ENCODE measurements around the gene ZBTB49. TPM values are rescaled to one million over a fixed set of nuclear protein-coding genes. Genes with fewer than 3 reads are reported as not detected.
"Not testable (repeated sequence)": the region's sequence is repeated elsewhere in the genome, so short reads cannot be mapped to it uniquely, and the experiment has no call there.

ZBTB49 gene
- total RNA-seq, 2 donors from 2014 or later: 3.0 to 6.1 TPM

- DNase-seq: no peak
- intact Hi-C loops (cut with DNase I): no loop called here
Observed at GRCh38 chr4:4344915-4345527, 55.0 kb downstream of the ZBTB49 start.

DNA sequence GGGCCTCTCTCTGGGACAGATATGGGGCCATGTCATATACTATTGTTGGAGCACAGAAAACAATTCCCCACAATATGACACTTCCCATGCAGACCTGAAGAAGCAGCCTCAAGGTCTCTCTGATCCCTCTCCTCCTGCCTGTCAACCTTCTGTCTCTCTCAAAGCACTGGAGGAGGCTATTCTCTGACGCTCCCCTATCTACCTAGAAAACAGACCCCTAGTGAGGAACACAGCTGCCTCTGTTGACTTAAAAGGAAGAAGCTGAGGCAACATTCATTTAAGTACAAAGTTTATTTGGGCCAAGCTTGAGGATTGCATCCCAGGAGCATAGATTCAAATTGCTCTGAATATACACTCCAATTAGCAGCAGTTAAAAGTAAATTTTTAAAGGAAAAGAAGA, 57.5 kb downstream of the ZBTB49 start:
- DNase-seq: no peak
- no peak for ATAC-seq
- intact Hi-C loops (cut with DNase I): no loop called here

More at GRCh38 chr4:4344915-4345527, 55.0 kb downstream of the ZBTB49 start:
- ATAC-seq: no peak

DNA sequence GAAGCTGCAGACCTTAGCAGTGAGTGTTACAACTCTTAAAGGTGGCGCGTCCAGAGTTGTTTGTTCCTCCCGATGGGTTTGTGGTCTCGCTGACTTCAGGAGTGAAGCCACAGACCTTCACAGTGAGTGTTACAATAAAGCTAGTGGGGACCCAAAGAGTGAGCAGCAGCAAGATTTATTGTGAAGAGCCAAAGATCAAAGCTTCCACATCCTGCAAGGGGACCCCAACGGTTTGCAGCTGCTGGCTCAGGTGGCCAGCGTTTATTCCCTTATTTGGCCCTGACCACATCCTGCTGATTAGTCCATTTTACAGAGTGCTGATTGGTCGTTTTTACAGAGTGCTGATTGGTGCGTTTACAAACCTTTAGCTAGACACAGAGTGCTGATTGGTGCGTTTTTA, 58.5 kb downstream of the ZBTB49 start:
- DNase-seq; ATAC-seq; intact Hi-C loops (cut with DNase I): not testable (repeated sequence)

DNA sequence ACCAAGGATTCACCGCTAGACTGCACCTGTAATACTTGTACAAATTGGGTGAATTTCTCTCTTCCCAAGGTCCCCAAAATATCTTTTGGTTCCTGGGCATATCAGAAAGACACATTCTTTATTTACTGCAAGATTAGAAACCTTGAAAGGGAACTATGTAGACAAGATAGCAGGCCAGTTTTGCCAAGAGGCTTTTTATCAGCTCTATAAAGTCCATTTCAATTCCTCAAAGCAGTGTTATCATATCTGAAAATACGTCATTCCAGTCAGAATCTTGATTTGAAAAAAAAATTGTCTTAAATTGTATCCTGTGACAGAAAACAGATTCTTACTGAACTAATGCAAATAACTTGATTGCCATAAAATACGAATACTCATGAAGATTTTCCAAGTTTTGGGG, 59.8 kb downstream of the ZBTB49 start:
- DNase-seq (no peak), ATAC-seq (no peak)
- intact Hi-C loops (cut with DNase I): no loop called here

DNA sequence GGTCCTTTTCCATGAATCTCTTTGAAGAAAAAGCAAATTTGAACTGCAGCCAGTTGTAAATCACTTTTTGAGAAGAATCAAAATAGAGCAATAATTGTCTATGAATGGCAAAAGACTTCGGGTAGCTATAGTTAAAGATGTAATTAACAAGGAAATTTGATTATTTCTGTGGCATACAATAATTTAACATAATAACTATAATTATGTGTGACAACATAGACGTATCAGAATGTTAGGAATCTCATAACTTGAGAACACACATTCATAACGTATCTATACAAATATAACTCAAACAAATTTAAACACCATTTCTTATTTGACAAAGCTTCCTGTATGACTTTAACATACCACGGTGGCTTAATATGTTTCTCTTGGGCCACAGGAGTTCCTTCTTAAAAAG, 60.9 kb downstream of the ZBTB49 start:
- intact Hi-C loops (cut with DNase I): no loop called here
- DNase-seq: no peak
- no peak for ATAC-seq

GRCh38 chr4:4355302-4355701, 65.3 kb downstream of the ZBTB49 start:
- intact Hi-C loops (cut with DNase I): no loop called here
- ATAC-seq: peak in 1 of 2 donors; percentile 82
- no peak for DNase-seq

- intact Hi-C loops (cut with DNase I): no loop called here
- DNase-seq (peak; percentile 63), ATAC-seq (peak in 1 of 2 donors; percentile 89)
Observed at GRCh38 chr4:4356106-4357041, 66.3 kb downstream of the ZBTB49 start.

- intact Hi-C loops (cut with DNase I): no loop called here
- no peak for ATAC-seq
- no peak for DNase-seq
Observed at GRCh38 chr4:4358093-4358854, 68.2 kb downstream of the ZBTB49 start.

- intact Hi-C loops (cut with DNase I): no loop called here
- ATAC-seq (no peak), DNase-seq (no peak)
Observed at GRCh38 chr4:4361883-4362282, 71.8 kb downstream of the ZBTB49 start.

- ATAC-seq (no peak), DNase-seq (no peak)
- intact Hi-C loops (cut with DNase I): no loop called here
Observed at GRCh38 chr4:4362991-4363697, 73.1 kb downstream of the ZBTB49 start.

GRCh38 chr4:4364061-4364460, 74.0 kb downstream of the ZBTB49 start:
- no peak for DNase-seq
- no peak for ATAC-seq
- intact Hi-C loops (cut with DNase I): no loop called here

DNA sequence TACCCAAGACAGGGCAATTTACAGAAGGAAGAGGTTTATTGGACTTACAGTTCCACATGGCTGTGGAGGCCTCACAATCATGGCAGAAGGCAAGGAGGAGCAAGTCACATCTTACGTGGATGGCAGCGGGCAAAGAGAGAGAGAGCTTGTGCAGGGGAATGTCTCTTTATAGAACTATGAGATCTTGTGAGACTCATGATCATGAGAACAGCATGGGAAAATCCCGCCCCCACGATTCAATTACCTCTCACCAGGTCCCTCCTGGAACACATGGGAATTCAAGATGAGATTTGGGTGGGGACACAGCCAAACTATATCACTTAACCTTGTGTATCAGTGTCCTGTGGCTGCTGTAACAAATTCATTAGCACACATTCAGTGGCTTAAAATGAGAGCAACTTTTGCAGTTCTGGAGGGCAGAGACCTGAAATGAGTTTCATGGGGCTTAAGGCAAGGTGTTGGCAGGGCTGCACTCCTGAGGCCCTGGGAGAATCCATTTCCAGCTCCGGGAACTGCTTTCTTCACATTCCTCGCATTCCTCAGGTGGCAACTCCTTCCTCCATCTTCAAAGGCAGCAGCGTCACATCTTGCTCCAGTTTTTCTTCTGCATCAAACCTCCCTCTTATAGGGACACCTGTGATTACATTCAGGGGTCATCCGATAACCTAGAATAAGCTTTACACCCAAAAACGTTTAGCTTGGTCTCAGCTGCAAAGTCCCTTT, 74.6 kb downstream of the ZBTB49 start:
- intact Hi-C loops (cut with DNase I): no loop called here
- DNase-seq (no peak), ATAC-seq (no peak)

- ATAC-seq (peak in 1 of 2 donors; percentile 35), DNase-seq (no peak)
- intact Hi-C loops (cut with DNase I): no loop called here
Observed at GRCh38 chr4:4368809-4369580, 78.9 kb downstream of the ZBTB49 start.

Other genes starting within 250 kb of the ZBTB49 start
- gene OTOP1, start 63.3 kb upstream of the ZBTB49 start, total RNA-seq: not detected
- gene TMEM128, start 42.0 kb upstream of the ZBTB49 start, total RNA-seq: 10 to 100 TPM; 13.5 to 14.8 TPM
- gene LYAR, start 97 bp upstream of the ZBTB49 start, total RNA-seq: 10 to 100 TPM in 1 of 2 donors, 1 to 10 TPM in 1; 9.4 to 15.2 TPM
- 10 to 100 TPM; 10.1 to 16.8 TPM for gene NSG1, start 96.9 kb downstream of the ZBTB49 start, total RNA-seq